Thyroid gland (tissue), 4 donors: Measurements from ENCODE around the gene PRPF8. TPM values are rescaled to one million over a fixed set of nuclear protein-coding genes. Genes with fewer than 3 reads are reported as not detected.

Experiments used
- DNase-seq, 2 donors: peaks; one replicate each; pipeline ENCODE4 v3.0.0-alpha.2; 2019
- H3K27ac ChIP-seq, 3 donors: fragments of 200-600 bp; sonication (generic); 1 replicate in 2 of 3; 2 replicates in 1 of 3; pipeline ENCODE4 v1.5.1; 2016 to 2019; ENCODE audit warnings: mild to moderate bottlenecking in 1 of 3, moderate library complexity in 1 of 3
- H3K27me3 ChIP-seq: fragments of 200-600 bp; sonication (generic); one replicate; pipeline ENCODE4 v1.5.1; 2019
- H3K36me3 ChIP-seq, 2 donors: fragments of 200-600 bp; sonication (generic); one replicate each; pipeline ENCODE4 v1.5.1; 2016 to 2019
- H3K4me1 ChIP-seq, 2 donors: fragments of 200-600 bp; sonication (generic); one replicate each; pipeline ENCODE4 v1.5.1; 2017 to 2019
- H3K4me3 ChIP-seq, 3 donors: fragments of 200-600 bp; sonication (generic); replicated peaks in 1 of 3; 1 replicate in 2 of 3; 2 replicates in 1 of 3; pipeline ENCODE4 v1.5.1; 2016; ENCODE audit warnings: mild to moderate bottlenecking in 1 of 3
- H3K9me3 ChIP-seq: fragments of 200-600 bp; sonication (generic); one replicate; pipeline ENCODE4 v1.5.1; 2017
- CTCF ChIP-seq, 6 experiments: fragments of 200-600 bp in 3 of 6; fragments of 450-650 bp in 3 of 6; sonication (generic) in 3 of 6; IDR thresholded peaks; one replicate each; pipeline ENCODE4 v1.5.1; 2016 to 2019; ENCODE audit warnings: antibody characterized with exemption in 6 of 6, mild to moderate bottlenecking in 2 of 6, inconsistent platforms in 1 of 6, moderate library complexity in 1 of 6
- POLR2A ChIP-seq, 2 donors: fragments of 450-650 bp; IDR thresholded peaks; one replicate each; pipeline ENCODE4 v1.6.1; 2017; ENCODE audit warnings: antibody characterized with exemption in 2 of 2, mild to moderate bottlenecking in 2 of 2, moderate library complexity in 1 of 2
- WGBS, 2 donors: methylation state at CpG; one replicate each; pipeline ENCODE4 v1.1.5; 2017; 5-methylcytosine and 5-hydroxymethylcytosine counted together
- intact Hi-C: fragments of 100-400 bp; cut with DNase I; formaldehyde crosslinking; loops from one replicate; pipeline ENCODE4 v1.15.1; 2023
- total RNA-seq, 4 donors: library from RNA; depleted of rRNA; stranded (reverse); fragments of >200 nt; gene quantifications; one replicate each; pipeline ENCODE4 v1.2.3, GENCODE V29; 2016

The PRPF8 gene
- total RNA-seq, 4 donors from 2014 or later, result 181 to 256 (median 242) TPM

GRCh38 chr17:1638624-1639300 is 45.9 kb downstream of the PRPF8 start:
- WGBS, 2 donors, result 79 to 89% methylated on average over 7 to 14 of the region's 19 CpGs
- H3K27me3 ChIP-seq, result no peaks in the 10 kb centered on the region
- H3K4me1 ChIP-seq, result peaks cover 22 to 30% of the 10 kb centered on the region in 2 donors
- peaks cover 10 to 14% of the 10 kb centered on the region in 2 donors for H3K36me3 ChIP-seq
- H3K4me3 ChIP-seq, result no peak overlapping the region
- H3K27ac ChIP-seq, result peak overlapping the region; percentile 26 to 67 (median 62)
- no peak for TF ChIP-seq POLR2A (IDR thresholded peaks at IDR 0.05)
- no peak for TF ChIP-seq CTCF (IDR thresholded peaks at IDR 0.05)
- H3K9me3 ChIP-seq, result no peaks in the 10 kb centered on the region
- intact Hi-C loops, result no loop called here
- no peak for DNase-seq

DNA sequence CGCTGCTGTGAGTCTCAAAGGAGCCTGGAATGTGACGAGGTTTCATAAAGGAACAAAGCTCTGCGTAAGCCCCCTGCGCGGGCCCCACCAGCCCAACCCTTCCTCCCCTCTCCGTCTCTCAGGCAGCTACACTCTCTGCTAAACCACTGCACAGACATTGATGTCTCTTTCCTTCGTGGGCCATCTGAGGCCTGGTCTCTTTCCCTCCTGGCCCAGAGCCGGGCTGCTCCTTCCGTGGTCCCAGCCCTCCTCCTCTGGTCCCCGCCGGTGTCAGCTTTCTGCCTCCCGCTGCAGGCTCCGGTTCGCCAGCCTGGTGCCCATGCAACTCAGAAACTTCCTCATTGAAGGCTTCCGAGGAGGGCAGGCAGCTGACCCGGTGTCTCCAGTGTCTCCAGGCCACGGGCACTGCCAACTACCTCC is 46.5 kb downstream of the PRPF8 start:
- Histone ChIP-seq H3K4me3 (no peak overlapping the region), H3K9me3 (no peaks in the 10 kb centered on the region), H3K27ac (peak overlapping the region in 2 of 3 donors; percentile 62 to 67), H3K4me1 (peaks cover 22 to 25% of the 10 kb centered on the region in 2 donors), H3K27me3 (no peaks in the 10 kb centered on the region), H3K36me3 (peaks cover 10 to 14% of the 10 kb centered on the region in 2 donors)
- DNase-seq, result no peak
- intact Hi-C loops, result no loop called here
- TF ChIP-seq CTCF (IDR thresholded peaks at IDR 0.05), result no peak
- no peak for TF ChIP-seq POLR2A (IDR thresholded peaks at IDR 0.05)
- WGBS, 2 donors, result 76 to 81% methylated on average over 16 to 17 of the region's 17 CpGs

DNA sequence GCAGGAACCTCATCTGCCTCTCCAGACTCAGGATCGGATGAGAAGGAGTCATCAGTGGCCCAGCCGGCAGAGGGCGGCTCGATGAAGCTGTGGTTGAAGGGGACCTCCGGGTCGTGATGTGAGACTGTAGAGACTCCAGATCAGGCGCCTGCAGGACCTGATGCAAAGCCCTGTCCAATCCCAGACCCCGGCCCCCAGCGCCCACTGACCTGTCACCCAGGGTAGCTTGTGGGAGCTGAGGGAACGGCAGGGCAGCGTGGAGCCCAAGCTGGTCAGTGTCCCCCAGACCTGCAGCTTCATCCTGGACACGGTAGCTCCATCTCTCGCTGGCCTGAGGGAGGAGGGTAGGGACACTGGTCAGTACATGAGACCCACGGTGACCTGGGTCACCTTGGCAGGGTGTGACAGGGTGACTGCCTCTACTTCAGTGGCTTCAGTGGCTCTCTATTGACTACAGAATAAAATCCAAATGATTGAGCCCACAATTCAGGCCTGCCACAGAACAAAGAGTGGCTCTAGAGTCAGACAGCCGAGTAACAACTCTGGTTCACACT is 47.9 kb downstream of the PRPF8 start:
- no peak for TF ChIP-seq POLR2A (IDR thresholded peaks at IDR 0.05)
- TF ChIP-seq CTCF (IDR thresholded peaks at IDR 0.05), result no peak
- H3K4me1 ChIP-seq, result peaks cover 22 to 25% of the 10 kb centered on the region in 2 donors
- intact Hi-C loops, result no loop called here

GRCh38 chr17:1635675-1636465 is 48.8 kb downstream of the PRPF8 start:
- TF ChIP-seq CTCF (IDR thresholded peaks at IDR 0.05), result no peak
- TF ChIP-seq POLR2A (IDR thresholded peaks at IDR 0.05), result no peak
- intact Hi-C loops, result no loop called here
- H3K4me1 ChIP-seq, result peaks cover 20 to 24% of the 10 kb centered on the region in 2 donors
- no peak overlapping the region for H3K4me3 ChIP-seq
- no peak for DNase-seq
- no peaks in the 10 kb centered on the region for H3K9me3 ChIP-seq
- H3K27ac ChIP-seq, result no peak overlapping the region
- H3K27me3 ChIP-seq, result no peaks in the 10 kb centered on the region
- 86 to 93% methylated on average over 10 of the region's 10 CpGs for WGBS, 2 donors
- peaks cover 10 to 14% of the 10 kb centered on the region in 2 donors for H3K36me3 ChIP-seq

More for the DNA sequence above, 47.9 kb downstream of the PRPF8 start:
- Histone ChIP-seq H3K36me3 (peaks cover 10 to 14% of the 10 kb centered on the region in 2 donors), H3K4me3 (no peak overlapping the region), H3K9me3 (no peaks in the 10 kb centered on the region), H3K27me3 (no peaks in the 10 kb centered on the region), H3K27ac (no peak overlapping the region)
- WGBS, 2 donors, result 78 to 93% methylated on average over 8 to 14 of the region's 15 CpGs
- no peak for DNase-seq
